HEK293T (cell line): ENCODE results near the gene RASSF8.

Experiments
- CTCF ChIA-PET: fragments of 350-600 bp; formaldehyde crosslinking; extraction: SDS; loops from one replicate; lab custom pipeline; 2021; ENCODE audit warnings: antibody characterized with exemption, inconsistent platforms; lab: Yijun Ruan, JAX
- POLR2A ChIA-PET: fragments of 350-600 bp; formaldehyde crosslinking; extraction: SDS; loops from one replicate; lab custom pipeline; 2020; ENCODE audit warnings: antibody characterized with exemption, inconsistent platforms; lab: Yijun Ruan, JAX
- DNase-seq: peaks from one replicate; pipeline ENCODE4 v3.0.0; 2012; ENCODE audit warnings: mixed read lengths; ENCODE audit errors: extremely low spot score
- ARNT ChIP-seq: fragments of 450-650 bp; IDR thresholded peaks from 2 replicates; pipeline ENCODE4 v1.6.1; 2017; ENCODE audit warnings: mild to moderate bottlenecking
- BHLHE40 ChIP-seq: fragments of 450-650 bp; IDR thresholded peaks from 2 replicates; pipeline ENCODE4 v1.6.1; 2016; ENCODE audit warnings: mild to moderate bottlenecking, moderate library complexity, borderline replicate concordance
- CTBP1 ChIP-seq: fragments of 450-650 bp; IDR thresholded peaks from 2 replicates; pipeline ENCODE4 v1.6.1; 2016; ENCODE audit warnings: borderline replicate concordance
- ELF4 ChIP-seq: fragments of 450-650 bp; IDR thresholded peaks from 2 replicates; pipeline ENCODE4 v1.6.1; 2017; ENCODE audit warnings: antibody characterized with exemption
- FOXA1 ChIP-seq: fragments of 450-650 bp; IDR thresholded peaks from 2 replicates; pipeline ENCODE4 v1.6.1; 2016; ENCODE audit warnings: mild to moderate bottlenecking
- FOXK2 ChIP-seq: fragments of 450-650 bp; IDR thresholded peaks from 2 replicates; pipeline ENCODE4 v1.6.1; 2016; ENCODE audit warnings: mild to moderate bottlenecking
- FOXM1 ChIP-seq: fragments of 450-650 bp; IDR thresholded peaks from 2 replicates; pipeline ENCODE4 v1.6.1; 2017; ENCODE audit warnings: mild to moderate bottlenecking, borderline replicate concordance
- HDGF ChIP-seq: fragments of 450-650 bp; IDR thresholded peaks from 2 replicates; pipeline ENCODE4 v1.6.1; 2017; ENCODE audit warnings: antibody characterized with exemption, borderline replicate concordance
- L3MBTL2 ChIP-seq: fragments of 450-650 bp; conservative IDR thresholded peaks from 2 replicates; pipeline ENCODE4 v1.6.1; 2016; ENCODE audit warnings: mild to moderate bottlenecking
- LEF1 ChIP-seq: fragments of 450-650 bp; IDR thresholded peaks from 2 replicates; pipeline ENCODE4 v1.6.1; 2017; ENCODE audit warnings: mild to moderate bottlenecking, borderline replicate concordance
- NFRKB ChIP-seq: fragments of 450-650 bp; IDR thresholded peaks from 2 replicates; pipeline ENCODE4 v1.6.1; 2016; ENCODE audit warnings: mild to moderate bottlenecking, moderate library complexity
- SP1 ChIP-seq: fragments of 450-650 bp; IDR thresholded peaks from 2 replicates; pipeline ENCODE4 v1.6.1; 2017
- SUZ12 ChIP-seq: fragments of 450-650 bp; IDR thresholded peaks from 2 replicates; pipeline ENCODE4 v1.6.1; 2016; ENCODE audit warnings: mild to moderate bottlenecking
- TARDBP ChIP-seq: fragments of 450-650 bp; IDR thresholded peaks from 2 replicates; pipeline ENCODE4 v1.6.1; 2016
- ZNF384 ChIP-seq: fragments of 450-650 bp; IDR thresholded peaks from 2 replicates; pipeline ENCODE4 v1.6.1; 2016
- TF ChIP-seq, protein P1 (sequence below): fragments of 450-650 bp; IDR thresholded peaks from 2 replicates; pipeline ENCODE4 v1.6.1; 2016

Gene RASSF8, protein sequence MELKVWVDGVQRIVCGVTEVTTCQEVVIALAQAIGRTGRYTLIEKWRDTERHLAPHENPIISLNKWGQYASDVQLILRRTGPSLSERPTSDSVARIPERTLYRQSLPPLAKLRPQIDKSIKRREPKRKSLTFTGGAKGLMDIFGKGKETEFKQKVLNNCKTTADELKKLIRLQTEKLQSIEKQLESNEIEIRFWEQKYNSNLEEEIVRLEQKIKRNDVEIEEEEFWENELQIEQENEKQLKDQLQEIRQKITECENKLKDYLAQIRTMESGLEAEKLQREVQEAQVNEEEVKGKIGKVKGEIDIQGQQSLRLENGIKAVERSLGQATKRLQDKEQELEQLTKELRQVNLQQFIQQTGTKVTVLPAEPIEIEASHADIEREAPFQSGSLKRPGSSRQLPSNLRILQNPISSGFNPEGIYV

DNA sequence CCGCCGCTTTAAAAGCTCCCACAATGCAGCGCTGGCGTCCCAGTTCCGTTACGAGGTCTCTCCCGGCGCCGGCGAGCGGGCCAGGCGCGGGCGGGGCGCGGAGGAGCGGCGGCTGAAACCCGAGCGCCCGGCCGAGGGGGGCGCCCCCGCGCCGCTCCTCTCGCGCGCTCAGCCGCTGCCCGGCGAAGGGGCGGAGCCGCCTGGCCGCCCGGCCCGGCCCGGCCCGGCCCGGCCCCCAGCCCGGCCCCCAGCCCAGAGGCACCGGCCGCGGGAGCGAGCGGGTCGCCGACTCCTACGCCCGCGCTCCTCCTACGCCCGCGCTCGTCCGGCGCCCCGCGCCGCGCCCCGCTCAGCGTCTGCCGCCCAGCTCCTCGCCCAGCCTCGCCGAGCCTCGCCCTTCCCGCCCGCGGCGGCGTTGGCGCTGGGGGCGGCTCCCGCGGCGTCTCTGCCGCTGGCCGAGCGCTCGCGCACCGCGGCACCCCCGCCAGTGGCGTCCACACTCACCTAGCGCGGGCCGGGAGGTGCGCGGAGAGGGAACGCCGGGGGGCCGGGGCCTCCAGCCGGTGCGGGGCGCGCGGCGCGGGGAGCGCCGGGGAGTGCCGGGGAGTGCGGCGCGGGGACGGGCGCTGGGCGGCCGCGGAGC, at the start of gene RASSF8:
Gene RASSF8 (plus strand): TSS at position 255 of the 643 bp plus-strand sequence. CDS start 96,662 bp downstream, outside the sequence.
- TF ChIP-seq ARNT (0 out of 2 replicates have a peak, but pooled peaks have one; percentile 19), HDGF (no peak), LEF1 (no peak)
- TF ChIP-seq, protein P1, sequence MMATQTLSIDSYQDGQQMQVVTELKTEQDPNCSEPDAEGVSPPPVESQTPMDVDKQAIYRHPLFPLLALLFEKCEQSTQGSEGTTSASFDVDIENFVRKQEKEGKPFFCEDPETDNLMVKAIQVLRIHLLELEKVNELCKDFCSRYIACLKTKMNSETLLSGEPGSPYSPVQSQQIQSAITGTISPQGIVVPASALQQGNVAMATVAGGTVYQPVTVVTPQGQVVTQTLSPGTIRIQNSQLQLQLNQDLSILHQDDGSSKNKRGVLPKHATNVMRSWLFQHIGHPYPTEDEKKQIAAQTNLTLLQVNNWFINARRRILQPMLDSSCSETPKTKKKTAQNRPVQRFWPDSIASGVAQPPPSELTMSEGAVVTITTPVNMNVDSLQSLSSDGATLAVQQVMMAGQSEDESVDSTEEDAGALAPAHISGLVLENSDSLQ, result no peak
- ChIA-PET POLR2A (interaction anchor here (0.9 to 1.8 kb wide), 9 partner anchors 9 to 131 kb away, joined by 3 to 5 read pairs (median 4); no protein-coding TSS in a partner anchor), CTCF (interaction anchor here (0.6 to 1.1 kb wide), 2 partner anchors 266 to 274 kb away, joined by 3 read pairs; no protein-coding TSS in a partner anchor)
- DNase-seq, result peak; percentile 79

DNA sequence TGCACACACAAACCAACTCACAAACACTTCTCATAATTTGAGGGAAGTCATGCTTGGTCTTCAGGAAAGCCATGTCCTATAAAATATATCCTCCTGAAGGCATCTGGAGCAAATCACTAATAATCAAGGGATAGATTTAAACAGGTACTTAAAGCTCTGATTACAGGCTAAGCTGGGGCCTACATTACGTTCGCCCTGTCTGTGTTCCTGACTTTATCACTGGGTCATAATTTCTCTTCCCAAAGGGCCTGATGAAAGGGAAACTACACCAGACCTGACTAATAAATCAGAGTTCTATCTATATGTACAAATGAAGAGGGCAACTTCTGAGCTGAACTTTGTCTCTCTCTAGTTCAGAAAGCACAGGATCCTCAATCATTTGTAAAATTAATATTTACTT, 43.9 kb upstream of the RASSF8 start:
- CTCF ChIA-PET, result no interaction called here
- POLR2A ChIA-PET, result no interaction called here

DNA sequence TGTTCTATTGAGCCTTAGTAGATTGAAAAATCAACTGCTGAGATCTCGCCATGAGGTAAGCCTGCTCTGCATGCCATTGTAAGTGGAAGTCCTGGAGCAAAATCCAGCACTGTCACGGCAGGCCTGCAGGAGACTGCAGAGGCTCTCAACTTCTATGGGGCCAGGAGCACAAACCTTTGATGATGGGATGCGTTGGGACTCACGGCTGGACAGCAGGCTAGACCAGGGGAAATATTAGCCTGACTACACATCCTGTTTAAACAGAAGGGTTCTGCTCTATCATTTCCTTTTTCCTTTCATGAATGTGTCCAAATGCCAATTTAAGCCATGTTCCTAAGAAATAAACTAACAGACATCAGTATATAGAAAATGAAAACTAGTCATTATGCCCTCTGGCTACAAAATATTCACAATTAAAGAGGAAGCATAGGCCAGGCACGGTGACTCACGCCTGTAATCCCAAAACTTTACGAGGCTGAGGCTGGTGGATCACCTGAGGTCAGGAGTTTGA, 33.9 kb upstream of the RASSF8 start:
- CTCF ChIA-PET, result no interaction called here
- DNase-seq, result peak; percentile 22
- no peak for TF ChIP-seq FOXA1
- no peak for TF ChIP-seq FOXM1
- TF ChIP-seq NFRKB, result no peak
- no peak for TF ChIP-seq TARDBP
- no peak for TF ChIP-seq L3MBTL2
- no peak for TF ChIP-seq ELF4
- no peak for TF ChIP-seq ARNT
- TF ChIP-seq SP1, result no peak
- TF ChIP-seq LEF1, result no peak
- TF ChIP-seq CTBP1, result no peak
- TF ChIP-seq SUZ12, result no peak
- TF ChIP-seq ZNF384, result no peak
- no peak for TF ChIP-seq HDGF
- TF ChIP-seq BHLHE40, result no peak
- TF ChIP-seq, protein P1, result no peak
- no peak for TF ChIP-seq FOXK2
- POLR2A ChIA-PET, result no interaction called here

More for the DNA sequence above, 43.9 kb upstream of the RASSF8 start:
- TF ChIP-seq TARDBP (no peak), L3MBTL2 (no peak), HDGF (no peak), SUZ12 (no peak), NFRKB (no peak), CTBP1 (no peak), FOXM1 (no peak), LEF1 (no peak), ZNF384 (no peak), FOXK2 (no peak), ELF4 (no peak)
- DNase-seq, result no peak

DNA sequence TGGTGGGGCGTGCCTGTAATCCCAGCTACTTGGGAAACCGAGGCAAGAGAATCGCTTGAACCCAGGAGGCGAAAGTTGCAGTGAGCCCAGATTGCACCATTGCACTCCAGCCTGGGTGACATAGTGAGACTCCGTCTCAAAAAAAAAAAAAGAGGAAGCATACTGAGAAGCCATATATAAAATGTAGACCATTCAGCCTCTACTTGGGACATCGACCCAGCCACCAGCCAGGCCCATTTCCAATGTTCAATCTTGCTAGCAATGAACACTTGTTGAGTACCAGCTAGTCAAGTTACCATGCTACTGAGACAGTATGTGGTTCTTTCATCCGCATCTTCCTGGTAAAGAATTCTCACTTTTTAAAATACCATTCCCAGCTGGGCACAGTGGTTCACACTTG, 33.4 kb upstream of the RASSF8 start:
- TF ChIP-seq SUZ12 (no peak), CTBP1 (no peak), FOXK2 (no peak), HDGF (no peak), NFRKB (no peak), ZNF384 (no peak), LEF1 (no peak), FOXM1 (no peak), TARDBP (no peak), ELF4 (no peak)
- TF ChIP-seq, protein P1, result no peak
- ChIA-PET POLR2A (no interaction called here), CTCF (no interaction called here)
- DNase-seq, result no peak

DNA sequence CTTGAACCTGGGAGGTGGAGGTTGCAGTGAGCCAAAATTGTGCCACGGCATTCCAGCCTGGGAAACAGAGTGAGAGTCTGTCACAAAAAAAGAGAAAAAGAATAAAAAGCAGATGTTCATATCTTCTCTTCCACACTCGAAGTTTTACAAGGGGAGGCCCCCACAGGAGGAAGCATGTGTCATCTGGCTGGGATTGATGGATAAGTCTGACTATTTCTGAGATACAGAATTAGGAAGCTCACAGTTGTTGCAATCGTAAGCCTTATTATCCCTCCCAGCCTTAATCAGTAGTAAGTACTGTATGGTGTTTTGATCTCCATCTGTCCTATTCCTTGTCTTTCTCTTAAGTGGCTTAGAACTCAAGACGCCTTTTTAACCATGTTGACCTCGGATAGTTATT, 31.9 kb upstream of the RASSF8 start:
- no peak for DNase-seq

DNA sequence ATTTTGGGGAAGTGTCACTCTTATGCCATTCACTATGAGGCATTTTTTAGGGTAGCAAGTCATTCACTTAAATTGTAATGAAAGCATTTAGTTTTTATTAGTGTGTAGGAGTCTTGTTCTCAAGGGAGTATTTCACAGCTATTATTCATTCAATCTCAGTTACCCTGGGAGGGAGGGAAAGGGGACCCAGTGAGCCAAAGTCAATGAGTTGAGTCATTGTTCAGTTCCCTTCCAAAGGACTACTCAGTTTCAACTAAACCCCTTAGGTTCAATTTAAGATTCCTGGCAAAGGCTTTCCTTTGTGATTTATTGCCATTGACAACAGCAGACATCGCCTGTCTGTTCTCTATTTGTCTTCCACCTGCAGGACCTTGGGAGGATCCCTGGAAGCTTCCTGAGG, 29.3 kb upstream of the RASSF8 start:
- TF ChIP-seq ZNF384 (no peak), ELF4 (no peak), BHLHE40 (no peak), CTBP1 (no peak), L3MBTL2 (no peak), SUZ12 (no peak), FOXM1 (no peak), SP1 (no peak), NFRKB (no peak), FOXA1 (no peak), ARNT (no peak), LEF1 (no peak)
- CTCF ChIA-PET, result no interaction called here
- no peak for DNase-seq
- POLR2A ChIA-PET, result no interaction called here

More for the DNA sequence above, 31.9 kb upstream of the RASSF8 start:
- ChIA-PET POLR2A (no interaction called here), CTCF (interaction anchor here (0.5 kb wide), 1 partner anchor 75 kb away, joined by 3 read pairs; no protein-coding TSS in a partner anchor)
- TF ChIP-seq HDGF (no peak), ARNT (no peak), TARDBP (no peak), FOXA1 (no peak)
